Parathyroid adenoma (tissue), 2 donors: ENCODE measurements around the gene FAM161A.
A peak's percentile ranks its signal among the peaks of the same experiment; 100 is the strongest.

Experiments used
- H2AFZ ChIP-seq: fragments of 300-600 bp; sonication (generic); one replicate; pipeline ENCODE4 v1.7.0; 2017; ENCODE audit warnings: antibody characterized with exemption, mild to moderate bottlenecking
- H3K27ac ChIP-seq: fragments of 300-600 bp; sonication (generic); one replicate; pipeline ENCODE4 v1.7.0; 2017
- H3K27me3 ChIP-seq: fragments of 300-600 bp; sonication (generic); one replicate; pipeline ENCODE4 v1.7.0; 2017; ENCODE audit warnings: low read length; ENCODE audit not compliant: control insufficient read depth, insufficient read depth
- H3K36me3 ChIP-seq: fragments of 300-600 bp; sonication (generic); one replicate; pipeline ENCODE4 v1.7.0; 2017; ENCODE audit warnings: low read length; ENCODE audit not compliant: control insufficient read depth, insufficient read depth
- H3K4me1 ChIP-seq: fragments of 300-600 bp; sonication (generic); one replicate; pipeline ENCODE4 v1.7.0; 2017; ENCODE audit warnings: control low read depth
- H3K4me2 ChIP-seq: fragments of 300-600 bp; sonication (generic); one replicate; pipeline ENCODE4 v1.7.0; 2017; ENCODE audit warnings: low read length
- H3K4me3 ChIP-seq: fragments of 300-600 bp; sonication (generic); one replicate; pipeline ENCODE4 v1.7.0; 2017; ENCODE audit warnings: low read depth, low read length
- H3K79me2 ChIP-seq: fragments of 300-600 bp; sonication (generic); one replicate; pipeline ENCODE4 v1.7.0; 2017; ENCODE audit warnings: control low read depth
- H3K9ac ChIP-seq: fragments of 300-600 bp; sonication (generic); one replicate; pipeline ENCODE4 v1.7.0; 2017; ENCODE audit warnings: mild to moderate bottlenecking
- H3K9me3 ChIP-seq: fragments of 300-600 bp; sonication (generic); one replicate; pipeline ENCODE4 v1.7.0; 2017; ENCODE audit warnings: low read length; ENCODE audit not compliant: control insufficient read depth
- TF ChIP-seq, protein P1 (sequence below): fragments of 300-600 bp; sonication (generic); IDR thresholded peaks from one replicate; pipeline ENCODE4 v1.7.0; 2017; ENCODE audit warnings: antibody characterized with exemption, mild to moderate bottlenecking
- donor health status: primary hyperparathyroidism.

Gene FAM161A, protein sequence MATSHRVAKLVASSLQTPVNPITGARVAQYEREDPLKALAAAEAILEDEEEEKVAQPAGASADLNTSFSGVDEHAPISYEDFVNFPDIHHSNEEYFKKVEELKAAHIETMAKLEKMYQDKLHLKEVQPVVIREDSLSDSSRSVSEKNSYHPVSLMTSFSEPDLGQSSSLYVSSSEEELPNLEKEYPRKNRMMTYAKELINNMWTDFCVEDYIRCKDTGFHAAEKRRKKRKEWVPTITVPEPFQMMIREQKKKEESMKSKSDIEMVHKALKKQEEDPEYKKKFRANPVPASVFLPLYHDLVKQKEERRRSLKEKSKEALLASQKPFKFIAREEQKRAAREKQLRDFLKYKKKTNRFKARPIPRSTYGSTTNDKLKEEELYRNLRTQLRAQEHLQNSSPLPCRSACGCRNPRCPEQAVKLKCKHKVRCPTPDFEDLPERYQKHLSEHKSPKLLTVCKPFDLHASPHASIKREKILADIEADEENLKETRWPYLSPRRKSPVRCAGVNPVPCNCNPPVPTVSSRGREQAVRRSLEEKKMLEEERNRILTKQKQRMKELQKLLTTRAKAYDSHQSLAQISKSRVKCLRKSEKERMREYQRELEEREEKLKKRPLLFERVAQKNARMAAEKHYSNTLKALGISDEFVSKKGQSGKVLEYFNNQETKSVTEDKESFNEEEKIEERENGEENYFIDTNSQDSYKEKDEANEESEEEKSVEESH

DNA sequence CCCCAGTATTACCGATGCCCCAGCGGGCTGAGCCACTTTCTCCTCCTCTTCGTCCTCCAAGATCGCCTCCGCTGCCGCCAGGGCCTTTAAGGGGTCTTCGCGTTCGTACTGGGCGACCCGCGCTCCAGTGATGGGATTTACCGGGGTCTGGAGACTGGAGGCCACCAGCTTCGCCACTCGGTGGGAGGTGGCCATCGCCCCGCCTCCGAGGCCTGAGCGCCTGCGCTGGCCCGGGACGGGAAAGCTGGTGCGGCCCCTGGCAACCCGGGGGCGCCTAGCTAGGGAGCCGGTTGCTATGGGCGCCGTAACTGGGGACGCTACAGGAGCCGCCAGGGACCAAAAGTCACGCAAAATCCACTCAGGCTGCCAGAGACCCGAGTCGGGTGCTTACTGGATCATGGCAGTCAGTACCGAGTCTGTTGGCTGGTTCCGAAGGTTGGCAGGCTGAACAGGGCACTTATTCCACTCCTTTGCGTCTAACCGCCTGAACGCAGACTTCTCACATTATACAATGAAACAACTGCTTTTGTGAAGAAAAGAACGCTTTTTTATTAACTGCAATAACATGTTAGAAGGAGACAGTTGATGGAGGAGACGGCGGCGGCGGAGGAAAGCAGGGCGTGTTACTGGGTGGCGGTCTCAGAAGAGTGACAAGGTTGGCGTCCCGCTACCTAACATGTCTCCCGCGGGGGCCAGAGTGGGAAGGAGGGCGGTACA lies at the start of gene FAM161A:
Gene FAM161A, minus strand, starts transcription at position 214 of the 717 bp plus-strand sequence. Its CDS starts 19 bp downstream, at position 195.
- Histone ChIP-seq H3K27ac (peak within 1 kb of the TSS; percentile 87), H3K27me3 (no peaks in the 10 kb centered on the region), H3K36me3 (no peaks in the 10 kb centered on the region), H3K79me2 (no peaks in the 10 kb centered on the region), H2AFZ (peak within 1 kb of the TSS; percentile 96), H3K4me3 (peak within 1 kb of the TSS; percentile 92), H3K9me3 (no peaks in the 10 kb centered on the region), H3K4me2 (peak within 1 kb of the TSS; percentile 97), H3K9ac (peak within 1 kb of the TSS; percentile 81), H3K4me1 (peaks cover 4% of the 10 kb centered on the region)
- TF ChIP-seq, protein P1, sequence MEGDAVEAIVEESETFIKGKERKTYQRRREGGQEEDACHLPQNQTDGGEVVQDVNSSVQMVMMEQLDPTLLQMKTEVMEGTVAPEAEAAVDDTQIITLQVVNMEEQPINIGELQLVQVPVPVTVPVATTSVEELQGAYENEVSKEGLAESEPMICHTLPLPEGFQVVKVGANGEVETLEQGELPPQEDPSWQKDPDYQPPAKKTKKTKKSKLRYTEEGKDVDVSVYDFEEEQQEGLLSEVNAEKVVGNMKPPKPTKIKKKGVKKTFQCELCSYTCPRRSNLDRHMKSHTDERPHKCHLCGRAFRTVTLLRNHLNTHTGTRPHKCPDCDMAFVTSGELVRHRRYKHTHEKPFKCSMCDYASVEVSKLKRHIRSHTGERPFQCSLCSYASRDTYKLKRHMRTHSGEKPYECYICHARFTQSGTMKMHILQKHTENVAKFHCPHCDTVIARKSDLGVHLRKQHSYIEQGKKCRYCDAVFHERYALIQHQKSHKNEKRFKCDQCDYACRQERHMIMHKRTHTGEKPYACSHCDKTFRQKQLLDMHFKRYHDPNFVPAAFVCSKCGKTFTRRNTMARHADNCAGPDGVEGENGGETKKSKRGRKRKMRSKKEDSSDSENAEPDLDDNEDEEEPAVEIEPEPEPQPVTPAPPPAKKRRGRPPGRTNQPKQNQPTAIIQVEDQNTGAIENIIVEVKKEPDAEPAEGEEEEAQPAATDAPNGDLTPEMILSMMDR: no peak

DNA sequence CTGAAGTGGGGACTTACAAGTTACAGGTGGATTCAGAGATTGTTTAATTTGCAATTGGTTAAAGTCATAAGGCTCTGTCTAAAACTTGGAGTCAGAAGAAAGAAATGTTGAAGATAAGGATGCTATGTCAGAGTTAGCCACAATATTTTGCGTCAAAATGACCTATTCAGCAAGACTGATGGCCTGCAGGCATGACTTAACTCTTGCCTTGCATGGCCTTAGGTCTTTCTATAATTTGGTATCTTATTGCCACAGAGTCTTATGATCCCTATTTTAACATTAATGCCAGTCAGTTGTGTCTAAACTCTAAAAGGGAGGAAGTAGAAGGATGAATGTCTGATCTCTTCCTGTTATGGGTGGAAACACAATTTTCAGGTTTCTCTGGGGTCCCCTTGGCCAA lies 46.4 kb upstream of the FAM161A start:
- H3K36me3 ChIP-seq: no peaks in the 10 kb centered on the region
- H3K4me2 ChIP-seq: no peak overlapping the region
- no peaks in the 10 kb centered on the region for H3K27me3 ChIP-seq
- H3K79me2 ChIP-seq: peaks cover 3% of the 10 kb centered on the region
- H3K9ac ChIP-seq: no peak overlapping the region
- TF ChIP-seq, protein P1: no peak
- H3K4me3 ChIP-seq: no peak overlapping the region
- H3K27ac ChIP-seq: no peak overlapping the region
- H3K9me3 ChIP-seq: no peaks in the 10 kb centered on the region
- H3K4me1 ChIP-seq: no peaks in the 10 kb centered on the region
- H2AFZ ChIP-seq: no peak overlapping the region

DNA sequence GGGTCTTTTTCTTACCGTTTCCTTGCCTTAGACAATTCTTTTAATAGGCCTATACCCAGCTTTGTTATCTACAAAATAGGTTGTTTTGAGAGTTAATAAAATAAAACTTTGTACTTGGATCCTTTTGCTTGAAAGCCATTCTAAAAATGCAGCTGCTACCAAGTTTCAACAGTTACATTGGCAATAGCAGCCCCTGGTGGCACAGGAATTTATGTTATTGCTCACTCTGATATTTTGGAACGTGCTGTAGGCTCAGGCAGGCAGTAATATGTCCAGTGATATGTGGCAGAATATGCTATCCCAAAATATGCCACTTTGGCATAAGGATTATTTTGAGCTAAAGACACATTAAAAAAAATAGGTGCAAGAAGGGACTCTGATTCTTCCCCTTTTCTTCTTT lies 45.0 kb upstream of the FAM161A start:
- H3K9ac ChIP-seq: no peak overlapping the region
- TF ChIP-seq, protein P1: no peak
- no peaks in the 10 kb centered on the region for H3K27me3 ChIP-seq
- no peak overlapping the region for H2AFZ ChIP-seq
- no peaks in the 10 kb centered on the region for H3K79me2 ChIP-seq
- no peaks in the 10 kb centered on the region for H3K4me1 ChIP-seq
- no peak overlapping the region for H3K4me3 ChIP-seq
- no peaks in the 10 kb centered on the region for H3K9me3 ChIP-seq
- no peaks in the 10 kb centered on the region for H3K36me3 ChIP-seq
- H3K27ac ChIP-seq: no peak overlapping the region
- H3K4me2 ChIP-seq: no peak overlapping the region

DNA sequence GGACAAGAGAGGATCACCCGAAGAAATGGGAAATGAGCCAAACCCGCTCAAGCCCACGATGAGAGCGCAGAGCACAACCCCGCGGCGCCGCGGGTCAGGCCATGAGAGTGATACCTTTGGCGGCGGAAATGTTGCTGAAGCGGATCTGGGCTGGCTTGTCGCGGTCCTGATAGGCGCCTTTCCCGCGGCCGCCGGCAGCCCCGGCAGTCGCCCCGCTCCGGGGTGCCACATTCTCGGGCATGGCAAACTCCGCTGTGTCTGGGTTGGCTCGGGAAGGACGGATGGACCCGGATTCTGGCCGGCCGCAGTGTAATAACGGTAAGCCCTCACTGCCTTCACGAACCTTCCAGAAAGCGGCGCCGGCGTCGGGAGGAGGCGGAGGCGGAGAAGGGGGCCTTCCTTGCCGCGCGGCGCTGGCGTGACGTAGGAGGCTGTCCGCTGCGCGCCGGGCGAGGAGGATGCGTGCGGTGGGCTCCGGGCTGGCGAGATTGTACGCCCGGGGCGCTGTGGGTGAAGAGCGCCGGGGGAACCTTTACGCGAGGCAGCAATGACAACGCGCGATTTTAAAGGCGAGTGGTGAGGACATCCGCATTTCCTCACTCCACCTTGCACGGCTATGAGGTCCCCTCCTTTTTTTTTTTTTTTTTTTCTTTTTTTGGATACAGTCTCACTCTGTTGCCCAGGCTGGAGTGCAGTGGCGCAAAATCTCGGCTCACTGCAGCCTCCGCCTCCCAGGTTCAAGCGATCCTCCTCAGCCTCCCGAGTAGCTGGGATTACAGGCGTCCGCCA lies 34.6 kb upstream of the FAM161A start, which contains the start of gene CCT4:
Gene CCT4, minus strand, starts transcription at position 390 of the 789 bp plus-strand sequence. Its CDS starts 149 bp downstream, at position 241.
- H3K9ac ChIP-seq: peak within 1 kb of the TSS; percentile 20
- H3K27ac ChIP-seq: peak within 1 kb of the TSS; percentile 94
- H3K9me3 ChIP-seq: no peaks in the 10 kb centered on the region
- TF ChIP-seq, protein P1: no peak
- peaks cover 10% of the 10 kb centered on the region for H3K4me1 ChIP-seq
- peak within 1 kb of the TSS; percentile 89 for H3K4me3 ChIP-seq
- peak within 1 kb of the TSS; percentile 60 for H3K4me2 ChIP-seq
- H2AFZ ChIP-seq: peak within 1 kb of the TSS; percentile 91
- H3K36me3 ChIP-seq: no peaks in the 10 kb centered on the region
- peaks cover 22% of the 10 kb centered on the region for H3K79me2 ChIP-seq
- H3K27me3 ChIP-seq: no peaks in the 10 kb centered on the region
